ENCODE measurements around the gene MCIDAS.
A peak's percentile ranks its signal among the peaks of the same experiment; 100 is the strongest.

The MCIDAS gene

DNA sequence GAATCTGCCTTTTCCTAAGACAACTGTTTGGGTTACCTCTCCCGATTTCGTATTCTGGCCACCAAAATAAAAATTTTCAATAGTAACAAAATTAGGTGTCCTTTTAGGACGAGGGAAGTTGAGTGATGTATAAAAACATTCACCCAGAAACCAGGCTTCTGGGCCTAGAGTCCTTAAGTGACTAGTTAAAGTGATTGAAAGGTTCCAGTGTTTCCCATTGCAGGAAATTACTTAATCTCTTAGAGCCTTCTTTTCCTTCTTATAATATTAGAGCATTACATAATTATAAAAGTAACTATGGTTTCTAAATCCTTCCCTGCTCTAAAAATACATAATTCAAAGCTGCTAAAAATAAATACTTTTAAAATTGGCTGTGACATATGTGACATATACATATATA is 7.3 kb downstream of the MCIDAS start:
- Histone ChIP-seq H3K9ac (ENCODE audit: low read length) (peak overlapping the region; percentile 75; the same call in 1 of the 2 replicates), H3K4me2 (ENCODE audit: low read length) (peak overlapping the region; percentile 83), H3K9me3 (ENCODE audit: insufficient read depth, low read length) (no peaks in the 10 kb centered on the region), H3K4me3 (ENCODE audit: low read length) (peak overlapping the region; percentile 89), H3K4me1 (ENCODE audit: low read length) (peaks cover 8% of the 10 kb centered on the region; the same call in 1 of the 2 replicates), H3K79me2 (ENCODE audit: low read length) (no peaks in the 10 kb centered on the region), H3K36me3 (replicated peaks; ENCODE audit: low read depth, low read length) (no peaks in the 10 kb centered on the region), H3K27ac (ENCODE audit: low read length) (no peak overlapping the region), H3K27me3 (ENCODE audit: low read depth, low read length) (no peaks in the 10 kb centered on the region), H2AFZ (ENCODE audit: low read depth, low read length) (peak overlapping the region; percentile 99; the same call in 1 of the 2 replicates), H4K20me1 (ENCODE audit: insufficient read depth, low read length) (no peaks in the 10 kb centered on the region)
- no peak for TF ChIP-seq EZH2phosphoT487 (IDR thresholded peaks at IDR 0.05; ENCODE audit: low read depth)
- TF ChIP-seq, protein P1, sequence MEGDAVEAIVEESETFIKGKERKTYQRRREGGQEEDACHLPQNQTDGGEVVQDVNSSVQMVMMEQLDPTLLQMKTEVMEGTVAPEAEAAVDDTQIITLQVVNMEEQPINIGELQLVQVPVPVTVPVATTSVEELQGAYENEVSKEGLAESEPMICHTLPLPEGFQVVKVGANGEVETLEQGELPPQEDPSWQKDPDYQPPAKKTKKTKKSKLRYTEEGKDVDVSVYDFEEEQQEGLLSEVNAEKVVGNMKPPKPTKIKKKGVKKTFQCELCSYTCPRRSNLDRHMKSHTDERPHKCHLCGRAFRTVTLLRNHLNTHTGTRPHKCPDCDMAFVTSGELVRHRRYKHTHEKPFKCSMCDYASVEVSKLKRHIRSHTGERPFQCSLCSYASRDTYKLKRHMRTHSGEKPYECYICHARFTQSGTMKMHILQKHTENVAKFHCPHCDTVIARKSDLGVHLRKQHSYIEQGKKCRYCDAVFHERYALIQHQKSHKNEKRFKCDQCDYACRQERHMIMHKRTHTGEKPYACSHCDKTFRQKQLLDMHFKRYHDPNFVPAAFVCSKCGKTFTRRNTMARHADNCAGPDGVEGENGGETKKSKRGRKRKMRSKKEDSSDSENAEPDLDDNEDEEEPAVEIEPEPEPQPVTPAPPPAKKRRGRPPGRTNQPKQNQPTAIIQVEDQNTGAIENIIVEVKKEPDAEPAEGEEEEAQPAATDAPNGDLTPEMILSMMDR (IDR thresholded peaks at IDR 0.05; ENCODE audit: low read depth, low read length) = no peak

DNA sequence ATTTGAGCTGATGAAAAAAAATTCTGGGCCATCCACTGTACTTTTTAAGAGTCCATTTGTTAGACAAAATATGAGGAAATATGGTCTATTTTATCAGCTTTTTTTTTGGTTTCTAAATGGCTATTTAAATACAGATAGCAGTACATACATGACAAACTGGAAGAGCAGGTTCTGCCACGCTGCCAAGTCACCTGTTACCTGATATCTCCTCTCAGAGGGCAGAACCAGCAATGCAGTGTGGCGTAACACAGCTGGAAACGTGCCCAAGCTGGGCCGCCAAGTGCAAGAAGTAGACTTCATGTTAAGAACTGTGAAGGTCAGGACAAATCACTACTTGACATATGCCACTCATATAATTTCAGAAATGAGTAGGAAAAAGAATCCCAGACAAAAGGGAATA is 8.1 kb downstream of the MCIDAS start:
- no peaks in the 10 kb centered on the region for H3K36me3 ChIP-seq (replicated peaks; ENCODE audit: low read depth, low read length)
- no peak for TF ChIP-seq EZH2phosphoT487 (IDR thresholded peaks at IDR 0.05; ENCODE audit: low read depth)
- TF ChIP-seq, protein P1 (IDR thresholded peaks at IDR 0.05; ENCODE audit: low read depth, low read length) = no peak
- no peaks in the 10 kb centered on the region for H3K79me2 ChIP-seq (ENCODE audit: low read length)
- no peaks in the 10 kb centered on the region for H3K27me3 ChIP-seq (ENCODE audit: low read depth, low read length)
- no peak overlapping the region for H3K9ac ChIP-seq (ENCODE audit: low read length)
- H3K4me2 ChIP-seq (ENCODE audit: low read length) = no peak overlapping the region
- no peak overlapping the region for H2AFZ ChIP-seq (ENCODE audit: low read depth, low read length)
- H3K4me3 ChIP-seq (ENCODE audit: low read length) = no peak overlapping the region
- no peak overlapping the region for H3K27ac ChIP-seq (ENCODE audit: low read length)
- no peaks in the 10 kb centered on the region for H3K9me3 ChIP-seq (ENCODE audit: insufficient read depth, low read length)
- H3K4me1 ChIP-seq (ENCODE audit: low read length) = peaks cover 8% of the 10 kb centered on the region; the same call in 1 of the 2 replicates
- no peaks in the 10 kb centered on the region for H4K20me1 ChIP-seq (ENCODE audit: insufficient read depth, low read length)

DNA sequence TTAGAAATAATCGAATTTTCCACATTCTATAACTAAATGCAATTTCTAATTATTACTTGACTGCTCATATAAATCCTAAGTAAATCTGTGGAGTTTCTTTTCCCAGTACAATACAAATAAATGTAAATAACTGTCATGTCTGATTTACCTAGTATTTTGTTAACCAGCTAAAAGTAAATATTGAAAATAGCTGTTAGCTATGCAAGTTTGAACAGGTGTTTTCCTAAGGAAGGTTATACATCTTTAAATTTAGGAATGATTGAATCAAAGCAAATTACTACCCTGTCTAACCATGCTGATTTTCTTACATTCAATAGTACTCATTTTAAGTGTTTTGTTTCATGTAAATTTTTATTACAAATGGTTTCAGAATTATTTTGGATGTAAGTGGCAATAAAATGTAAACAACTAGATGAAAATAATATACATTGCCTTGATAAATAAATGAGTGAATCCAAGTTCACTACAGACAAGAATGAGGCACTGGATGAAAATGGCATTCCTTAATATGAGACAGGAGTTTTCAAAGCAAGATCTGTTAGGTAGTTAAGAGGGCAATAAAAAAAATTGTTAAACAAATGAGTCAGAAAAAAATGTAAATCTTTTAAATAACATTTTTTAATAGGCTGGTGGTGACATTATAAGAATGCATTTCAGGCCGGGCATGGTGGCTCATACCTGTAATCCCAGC is 15.8 kb downstream of the MCIDAS start:
- H3K4me3 ChIP-seq (ENCODE audit: low read length) = no peak overlapping the region
- H4K20me1 ChIP-seq (ENCODE audit: insufficient read depth, low read length) = no peaks in the 10 kb centered on the region
- no peak for TF ChIP-seq EZH2phosphoT487 (IDR thresholded peaks at IDR 0.05; ENCODE audit: low read depth)
- TF ChIP-seq, protein P1 (IDR thresholded peaks at IDR 0.05; ENCODE audit: low read depth, low read length) = no peak
- H2AFZ ChIP-seq (ENCODE audit: low read depth, low read length) = no peak overlapping the region
- no peaks in the 10 kb centered on the region for H3K9me3 ChIP-seq (ENCODE audit: insufficient read depth, low read length)
- H3K36me3 ChIP-seq (replicated peaks; ENCODE audit: low read depth, low read length) = no peaks in the 10 kb centered on the region
- no peak overlapping the region for H3K4me2 ChIP-seq (ENCODE audit: low read length)
- no peaks in the 10 kb centered on the region for H3K79me2 ChIP-seq (ENCODE audit: low read length)
- no peaks in the 10 kb centered on the region for H3K4me1 ChIP-seq (ENCODE audit: low read length)
- H3K9ac ChIP-seq (ENCODE audit: low read length) = no peak overlapping the region
- H3K27me3 ChIP-seq (ENCODE audit: low read depth, low read length) = no peaks in the 10 kb centered on the region
- H3K27ac ChIP-seq (ENCODE audit: low read length) = no peak overlapping the region

- TF ChIP-seq EZH2phosphoT487 (IDR thresholded peaks at IDR 0.05; ENCODE audit: low read depth) = no peak
- TF ChIP-seq, protein P1 (IDR thresholded peaks at IDR 0.05; ENCODE audit: low read depth, low read length) = no peak
- Histone ChIP-seq H3K27ac (ENCODE audit: low read length) (no peak overlapping the region), H3K9ac (ENCODE audit: low read length) (no peak overlapping the region), H3K4me2 (ENCODE audit: low read length) (no peak overlapping the region), H2AFZ (ENCODE audit: low read depth, low read length) (no peak overlapping the region), H3K4me1 (ENCODE audit: low read length) (no peaks in the 10 kb centered on the region), H3K36me3 (replicated peaks; ENCODE audit: low read depth, low read length) (no peaks in the 10 kb centered on the region), H3K9me3 (ENCODE audit: insufficient read depth, low read length) (no peaks in the 10 kb centered on the region), H4K20me1 (ENCODE audit: insufficient read depth, low read length) (no peaks in the 10 kb centered on the region), H3K4me3 (ENCODE audit: low read length) (no peak overlapping the region), H3K79me2 (ENCODE audit: low read length) (no peaks in the 10 kb centered on the region), H3K27me3 (ENCODE audit: low read depth, low read length) (no peaks in the 10 kb centered on the region)
Measured at GRCh38 chr5:55205001-55205400, 22.1 kb downstream of the MCIDAS start.
